CD4-positive, alpha-beta T cell treated with Interleukin-6 for 4 hours (primary cell): Measurements from ENCODE around the gene FKBP5.
"Not testable (repeated sequence)": the region's sequence is repeated elsewhere in the genome, so short reads cannot be mapped to it uniquely, and the experiment has no call there.

ENCODE experiments used
- DNase-seq: peaks from one replicate; pipeline ENCODE4 v3.0.0-alpha.2; 2020; ENCODE audit warnings: mixed read lengths

FKBP5 gene

DNA sequence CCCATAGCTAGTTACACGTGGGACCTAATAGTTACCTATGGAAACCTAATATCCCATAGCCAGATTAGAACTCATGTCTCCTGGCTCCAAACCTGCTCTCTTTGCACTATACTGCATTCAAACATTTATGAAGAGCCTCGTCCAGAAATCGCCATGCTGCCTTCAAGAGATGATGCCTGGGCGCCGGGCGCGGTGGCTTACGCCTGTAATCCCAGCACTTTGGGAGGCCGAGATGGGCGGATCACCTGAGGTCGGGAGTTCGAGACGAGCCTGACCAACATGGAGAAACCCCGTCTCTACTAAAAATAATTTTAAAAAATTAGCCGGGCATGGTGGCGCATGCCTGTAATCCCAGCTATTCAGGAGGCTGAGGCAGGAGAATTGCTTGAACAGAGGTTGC lies 1.3 kb upstream of the FKBP5 start:
- not testable (repeated sequence) for DNase-seq

GRCh38 chr6:35687658-35688604 lies 784 bp downstream of the FKBP5 start:
- peak; percentile 68 for DNase-seq

DNA sequence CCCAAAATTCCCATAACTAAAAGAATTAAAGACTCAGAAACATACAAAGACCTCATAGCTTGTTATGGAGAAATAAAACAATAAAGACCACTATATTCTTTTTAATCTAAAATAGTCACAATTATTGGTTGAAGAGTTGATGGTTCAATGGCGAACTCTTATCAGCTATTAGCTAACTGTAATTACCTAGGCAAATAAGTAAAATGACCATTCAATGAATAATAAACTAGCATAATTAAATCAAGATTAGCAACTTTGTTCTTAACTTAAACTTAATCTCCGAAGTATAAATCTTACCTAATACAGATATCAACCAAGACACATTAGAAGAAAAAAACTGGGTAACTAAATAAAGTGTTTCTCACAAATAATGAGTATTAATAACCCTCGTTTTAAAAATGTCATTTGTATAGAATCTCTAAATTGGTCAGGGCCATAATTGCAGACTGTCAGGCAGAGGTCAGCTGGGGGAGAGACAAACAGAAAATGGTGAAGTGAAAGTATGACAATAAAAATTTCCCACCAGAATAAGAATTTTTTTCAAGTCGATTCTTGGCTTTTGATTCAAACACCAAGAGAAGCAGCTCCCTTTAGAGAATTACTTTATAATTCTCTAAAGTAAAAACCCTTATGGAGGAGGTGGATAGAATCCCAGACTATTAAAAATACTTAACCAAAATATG lies 1.7 kb downstream of the FKBP5 start:
- no peak for DNase-seq

DNA sequence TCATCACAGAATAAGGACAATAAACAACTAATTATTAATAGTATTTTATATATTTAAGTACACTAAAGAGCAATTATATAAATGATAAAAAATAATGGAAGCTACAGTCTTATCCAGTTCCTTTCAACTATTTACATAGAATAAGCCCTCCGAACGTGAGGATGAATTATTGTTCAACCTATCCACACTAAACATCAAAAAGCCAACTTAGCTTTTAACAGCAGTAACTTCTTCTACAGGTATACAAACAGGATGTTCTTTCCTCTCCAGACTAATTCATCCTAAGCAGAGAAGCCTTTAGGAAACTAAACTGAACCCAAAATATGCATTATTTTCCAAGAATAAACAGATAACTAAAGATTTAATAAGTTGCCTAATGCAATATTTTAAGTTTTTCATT lies 2.3 kb downstream of the FKBP5 start:
- no peak for DNase-seq

- DNase-seq, result no peak
Measured at GRCh38 chr6:35683267-35683666, 5.4 kb downstream of the FKBP5 start.

GRCh38 chr6:35681298-35681697 lies 7.4 kb downstream of the FKBP5 start:
- no peak for DNase-seq

- DNase-seq, result no peak
Measured at GRCh38 chr6:35679399-35679798, 9.3 kb downstream of the FKBP5 start.

DNA sequence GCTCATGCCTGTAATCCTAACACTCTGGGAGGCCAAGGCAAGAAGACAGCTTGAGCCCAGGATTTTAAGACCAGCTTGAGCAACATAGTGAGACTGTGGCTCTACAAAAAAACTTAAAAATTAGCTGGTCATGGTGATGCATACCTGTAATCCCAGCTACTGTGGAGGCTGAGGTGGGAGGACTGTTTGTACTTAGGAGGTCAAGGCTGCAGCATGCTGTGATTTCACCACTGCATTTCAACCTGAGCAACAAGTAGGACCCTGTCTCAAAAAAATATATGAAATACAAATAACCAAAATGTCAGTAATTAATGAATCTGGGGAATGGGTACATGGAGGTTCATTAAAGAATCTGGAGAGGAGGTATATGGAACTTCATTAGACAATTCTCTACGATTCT lies 9.9 kb downstream of the FKBP5 start:
- DNase-seq, result no peak

DNA sequence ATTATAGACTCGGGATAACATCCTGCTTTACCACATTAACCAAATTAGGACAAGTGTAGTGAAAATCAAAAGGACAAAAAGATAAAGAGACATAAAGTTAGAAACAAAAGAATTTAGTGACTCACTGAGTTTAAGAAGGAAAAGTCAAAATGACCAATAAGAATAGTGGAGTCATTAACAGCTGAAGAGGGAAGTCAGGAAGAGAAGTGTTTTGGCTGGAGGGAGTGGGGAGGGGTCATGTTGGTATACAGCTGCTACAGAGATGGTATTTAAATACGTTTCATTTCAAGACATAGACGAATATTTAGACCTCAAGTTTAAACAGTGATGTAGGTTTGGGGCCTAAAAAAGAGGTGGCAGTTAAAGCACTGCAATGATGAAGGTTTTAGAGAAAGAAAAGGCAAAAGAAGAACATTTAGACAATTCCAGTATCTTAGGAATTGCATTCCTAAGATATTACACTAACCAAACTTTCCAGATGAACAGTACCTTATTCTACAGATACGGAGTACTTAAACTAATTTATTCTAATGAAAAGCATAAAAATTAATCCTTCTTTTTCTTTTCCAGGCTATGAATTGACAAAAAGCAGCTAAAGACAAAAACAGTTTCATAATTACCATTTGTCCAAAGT lies 10.6 kb downstream of the FKBP5 start:
- DNase-seq, result no peak

- no peak for DNase-seq
Measured at GRCh38 chr6:35677456-35677855, 11.3 kb downstream of the FKBP5 start.

GRCh38 chr6:35675871-35676459 lies 12.8 kb downstream of the FKBP5 start:
- DNase-seq, result no peak

DNA sequence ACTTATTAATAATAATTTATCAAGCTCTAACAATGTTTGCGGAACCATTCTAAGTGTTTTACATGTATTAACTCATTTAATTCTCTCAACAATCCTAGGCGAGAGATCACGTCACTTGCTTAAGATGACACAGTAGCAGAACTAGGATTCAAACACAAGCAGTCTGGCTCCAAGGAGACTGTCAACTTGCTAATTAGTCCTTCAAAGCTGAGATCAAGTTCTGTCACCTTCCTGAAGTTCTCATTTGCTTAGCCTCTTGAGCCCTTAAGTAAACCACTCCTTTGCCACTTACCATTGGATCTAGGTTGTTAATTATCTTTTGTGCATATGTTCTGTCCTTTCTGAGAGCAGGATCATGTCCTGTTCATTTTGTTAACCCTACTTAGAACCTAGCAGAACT lies 14.1 kb downstream of the FKBP5 start:
- DNase-seq, result no peak

- no peak for DNase-seq
Measured at GRCh38 chr6:35673755-35674154, 15.0 kb downstream of the FKBP5 start.

- not testable (repeated sequence) for DNase-seq
Measured at GRCh38 chr6:35673284-35673666, 15.4 kb downstream of the FKBP5 start.

DNA sequence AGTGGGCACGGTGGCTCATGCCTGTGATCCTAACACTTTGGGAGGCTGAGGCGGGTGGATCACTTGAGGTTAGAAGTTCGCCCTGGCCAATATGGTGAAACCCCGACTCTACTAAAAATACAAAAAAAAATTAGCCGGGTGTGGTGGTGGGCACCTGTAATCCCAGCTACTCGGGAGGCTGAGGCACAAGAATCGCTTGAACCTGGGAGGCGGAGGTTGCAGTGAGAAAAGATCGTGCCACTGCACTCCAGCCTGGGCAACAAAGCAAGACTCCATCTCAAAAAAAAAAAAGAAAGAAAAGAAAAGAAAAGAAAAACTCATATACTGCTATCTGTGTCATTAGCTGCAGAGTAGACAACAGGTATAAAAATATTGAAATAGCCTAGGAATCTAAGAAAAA lies 18.3 kb downstream of the FKBP5 start:
- DNase-seq, result not testable (repeated sequence)

DNA sequence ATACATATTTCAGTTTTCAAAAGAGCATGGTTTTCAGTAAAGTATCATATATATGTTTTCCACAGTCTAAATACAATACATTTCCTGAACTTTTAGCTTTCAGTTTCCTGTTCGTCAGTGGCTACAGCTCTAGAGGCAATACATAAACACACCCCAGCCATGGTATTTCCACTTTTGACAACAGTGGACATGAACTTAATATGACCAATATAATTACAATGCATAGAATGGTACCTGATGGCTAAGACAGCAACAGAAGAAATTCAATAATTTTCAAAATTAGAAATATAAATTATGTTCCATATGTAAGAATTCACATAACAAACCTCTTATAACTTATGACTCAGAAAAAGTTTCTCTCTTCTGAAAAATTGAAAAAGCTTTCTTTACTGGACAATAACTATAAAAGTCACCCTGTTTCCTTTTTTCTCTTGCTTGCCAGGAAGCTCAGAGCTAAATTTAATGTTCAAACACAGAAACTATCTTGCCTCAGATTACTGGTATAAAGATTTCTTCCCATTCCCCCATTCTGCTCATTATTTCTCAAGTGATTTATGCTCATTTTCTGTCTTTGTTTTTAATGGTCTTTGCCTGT lies 19.2 kb downstream of the FKBP5 start:
- DNase-seq, result no peak

- DNase-seq, result no peak
Measured at GRCh38 chr6:35668744-35669450, 19.8 kb downstream of the FKBP5 start.

DNA sequence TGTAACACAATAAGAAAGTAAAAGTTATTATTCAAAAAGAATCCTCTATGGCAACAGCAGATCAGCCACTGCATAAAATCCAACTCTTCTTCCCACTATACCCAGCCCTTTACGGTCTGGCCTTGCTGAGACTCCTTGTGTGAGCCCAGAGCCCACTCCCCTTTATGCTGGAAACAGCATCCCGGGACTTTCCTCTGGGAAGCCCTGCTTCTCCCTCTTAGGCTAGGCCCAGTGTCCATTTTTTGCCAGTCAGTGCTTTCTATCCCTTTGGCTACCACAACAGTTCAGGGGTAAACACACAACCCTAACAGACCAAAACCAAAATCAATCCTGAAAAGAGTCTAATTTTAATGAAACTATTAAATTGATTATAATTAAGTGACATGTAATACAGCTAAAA lies 20.6 kb downstream of the FKBP5 start:
- DNase-seq, result no peak

GRCh38 chr6:35665573-35665972 lies 23.1 kb downstream of the FKBP5 start:
- DNase-seq, result no peak

DNA sequence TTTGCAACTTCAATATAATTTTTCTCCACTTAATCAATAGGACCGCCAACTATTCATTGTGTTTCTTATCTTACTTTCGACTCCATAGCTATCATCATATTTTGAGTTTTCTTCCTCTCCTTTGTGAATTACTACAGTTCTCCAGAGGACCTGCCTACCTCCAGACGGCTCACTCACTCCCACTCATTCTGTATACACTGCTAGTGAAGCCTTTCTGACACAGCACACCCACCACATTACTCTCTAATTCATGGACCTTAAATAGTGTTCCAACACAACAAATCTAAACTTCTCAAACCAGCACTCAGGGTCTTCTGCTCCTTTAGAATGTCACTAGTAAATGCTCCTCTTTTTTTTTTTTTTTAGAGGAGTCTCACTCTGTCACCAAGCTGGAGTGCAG lies 23.8 kb downstream of the FKBP5 start:
- no peak for DNase-seq

- no peak for DNase-seq
Measured at GRCh38 chr6:35663447-35664235, 25.1 kb downstream of the FKBP5 start.
